ENCODE results near the gene LDB2.

The LDB2 gene

GRCh38 chr4:16461362-16461761 lies 437.1 kb downstream of the LDB2 start:
- no peak for TF ChIP-seq CTCF (IDR thresholded peaks at IDR 0.05)

GRCh38 chr4:16457944-16458343 lies 440.5 kb downstream of the LDB2 start:
- TF ChIP-seq CTCF (IDR thresholded peaks at IDR 0.05), result no peak
